Measurements from ENCODE around the gene SCNN1B.
"Not testable (repeated sequence)": the region's sequence is repeated elsewhere in the genome, so short reads cannot be mapped to it uniquely, and the experiment has no call there.

Gene SCNN1B

DNA sequence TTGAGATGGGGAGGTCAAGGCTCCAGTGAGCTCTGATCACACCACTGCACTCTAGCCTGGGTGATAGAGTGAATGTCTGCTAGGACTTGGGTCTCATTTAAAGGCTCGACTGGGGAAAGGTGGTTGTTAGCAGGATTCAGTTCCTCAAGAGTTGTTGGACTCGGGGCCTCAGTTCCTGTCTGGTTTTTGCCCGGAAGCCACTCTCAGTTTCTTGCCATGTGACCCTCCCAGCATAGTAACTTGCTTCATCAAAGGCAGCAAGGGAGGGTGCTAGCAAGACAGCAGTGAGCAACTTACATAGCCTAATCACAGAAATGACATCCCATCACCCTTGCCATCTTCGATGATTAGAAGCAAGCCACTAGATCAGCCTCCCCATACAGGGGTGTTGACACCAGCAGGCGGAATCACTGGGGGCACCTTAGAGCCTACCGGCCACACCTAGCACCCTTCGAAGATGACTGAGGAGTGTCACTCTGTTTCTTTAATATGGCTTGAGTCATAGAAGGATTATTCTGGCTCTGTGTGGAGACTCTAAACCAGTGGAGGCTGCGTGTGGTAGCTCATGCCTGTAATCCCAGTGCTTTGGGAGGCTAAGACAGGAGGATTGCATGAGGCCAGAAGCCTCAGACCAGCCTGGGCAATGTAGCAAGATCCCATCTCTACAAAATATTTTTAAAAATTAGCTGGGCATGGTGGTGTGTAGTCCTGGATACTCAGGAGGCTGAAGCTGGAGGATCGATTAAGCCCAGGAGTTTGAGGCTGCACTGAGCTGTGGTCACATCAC, 13.2 kb upstream of the SCNN1B start:
- DNase-seq: no peak

GRCh38 chr16:23290189-23291062, 11.7 kb upstream of the SCNN1B start:
- no peak for DNase-seq

- no peak for DNase-seq
These were observed 9.1 kb upstream of the SCNN1B start for GRCh38 chr16:23293016-23293415.

- no peak for DNase-seq
These were observed 7.8 kb upstream of the SCNN1B start for GRCh38 chr16:23294260-23294659.

DNA sequence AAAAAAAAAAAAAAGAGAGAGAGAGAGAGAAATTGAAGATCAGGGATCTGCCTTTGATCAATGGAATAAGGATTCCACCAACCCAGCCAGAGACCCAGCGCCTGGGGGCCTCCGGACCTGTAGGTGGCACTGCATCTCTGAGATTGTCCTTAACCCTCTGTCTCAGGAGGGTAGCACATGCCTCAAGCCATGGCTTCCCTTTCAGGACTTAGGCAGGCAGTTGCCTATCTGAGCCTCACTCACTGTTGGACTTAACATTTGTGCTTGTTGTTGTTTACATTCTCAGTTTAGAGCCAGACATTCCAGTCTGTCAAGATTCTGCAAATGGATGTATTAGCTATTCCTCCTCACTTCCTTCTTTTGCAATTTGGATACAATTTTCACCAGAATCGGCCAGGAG, 5.1 kb upstream of the SCNN1B start:
- peak; percentile 20 to 55 for DNase-seq

DNA sequence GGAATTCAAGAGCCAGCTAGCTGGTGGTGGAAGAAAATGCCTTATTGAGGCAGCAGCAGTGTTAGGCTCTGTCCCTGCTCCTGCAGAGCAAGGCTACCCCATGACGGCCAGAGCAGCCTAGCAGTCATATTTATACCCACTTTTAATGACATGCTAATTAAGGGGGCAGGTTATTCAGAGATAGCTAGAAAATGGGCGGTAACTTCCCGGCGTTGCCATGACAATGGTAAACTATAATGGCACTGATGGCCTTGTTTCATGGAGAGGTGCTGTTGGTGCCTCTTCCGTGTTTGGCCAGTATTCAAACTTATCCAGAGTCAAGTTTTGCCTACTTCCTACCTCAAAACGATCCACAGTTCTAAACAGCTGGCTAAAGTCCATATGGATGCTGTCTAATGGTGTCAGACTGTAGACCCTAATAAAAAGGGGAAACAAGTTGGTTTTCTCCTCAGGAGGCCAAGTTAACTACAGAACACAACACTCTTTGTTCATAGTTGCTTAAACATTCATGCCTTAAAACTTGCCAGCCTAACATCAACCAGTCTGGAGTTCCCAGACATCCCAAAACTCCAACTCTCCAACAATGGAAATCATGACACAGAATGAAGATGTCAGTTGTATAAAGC, 3.7 kb upstream of the SCNN1B start:
- no peak for DNase-seq

- not testable (repeated sequence) for DNase-seq
These were observed 2.3 kb upstream of the SCNN1B start for GRCh38 chr16:23299815-23300214.

- DNase-seq: no peak
These were observed 654 bp upstream of the SCNN1B start for GRCh38 chr16:23301251-23302044.

DNA sequence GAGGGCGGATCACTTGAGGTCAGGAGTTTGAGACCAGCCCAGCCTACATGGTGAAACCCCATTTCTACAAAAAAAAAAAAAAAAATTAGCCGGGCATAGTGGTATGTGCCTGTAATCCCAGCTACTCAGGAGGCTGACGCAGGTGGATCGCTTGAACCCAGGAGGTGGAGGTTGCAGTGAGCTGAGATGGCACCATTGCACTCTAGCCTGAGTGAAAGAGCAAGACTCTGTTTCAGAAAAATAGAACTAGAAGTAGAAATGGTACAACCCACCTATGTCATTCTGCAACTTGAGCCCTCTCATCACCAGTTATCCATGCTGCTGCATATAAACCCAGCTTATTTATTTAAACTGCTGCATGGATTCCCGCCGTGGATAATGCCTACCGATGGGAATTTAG, 1.6 kb downstream of the SCNN1B start:
- DNase-seq: no peak

- DNase-seq: no peak
These were observed 2.5 kb downstream of the SCNN1B start for GRCh38 chr16:23304620-23305019.

- no peak for DNase-seq
These were observed 4.3 kb downstream of the SCNN1B start for GRCh38 chr16:23306199-23307100.

DNA sequence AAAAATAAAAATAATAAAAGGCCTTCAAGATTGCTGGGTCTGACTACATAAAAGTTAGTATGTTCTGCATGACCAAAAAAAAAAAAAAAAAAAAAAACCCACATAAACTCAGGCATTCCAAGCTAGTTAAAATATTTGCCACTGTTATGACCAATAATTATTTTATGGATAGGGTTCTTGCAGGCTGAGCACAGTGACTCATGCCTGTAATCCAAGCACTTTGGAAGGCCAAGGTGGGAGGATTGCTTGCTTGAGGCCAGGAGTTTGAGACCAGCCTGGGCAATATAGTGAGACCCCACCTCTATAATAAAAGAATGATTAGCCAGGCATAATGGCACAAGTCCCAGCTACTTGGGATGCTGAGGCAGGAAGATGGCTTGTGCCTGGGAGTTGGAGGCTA, 8.1 kb downstream of the SCNN1B start:
- DNase-seq: no peak

GRCh38 chr16:23310744-23311143, 8.6 kb downstream of the SCNN1B start:
- no peak for DNase-seq

- DNase-seq: no peak
These were observed 14.1 kb downstream of the SCNN1B start for GRCh38 chr16:23316232-23316631.

- DNase-seq: no peak
These were observed 14.6 kb downstream of the SCNN1B start for GRCh38 chr16:23316634-23317265.

DNA sequence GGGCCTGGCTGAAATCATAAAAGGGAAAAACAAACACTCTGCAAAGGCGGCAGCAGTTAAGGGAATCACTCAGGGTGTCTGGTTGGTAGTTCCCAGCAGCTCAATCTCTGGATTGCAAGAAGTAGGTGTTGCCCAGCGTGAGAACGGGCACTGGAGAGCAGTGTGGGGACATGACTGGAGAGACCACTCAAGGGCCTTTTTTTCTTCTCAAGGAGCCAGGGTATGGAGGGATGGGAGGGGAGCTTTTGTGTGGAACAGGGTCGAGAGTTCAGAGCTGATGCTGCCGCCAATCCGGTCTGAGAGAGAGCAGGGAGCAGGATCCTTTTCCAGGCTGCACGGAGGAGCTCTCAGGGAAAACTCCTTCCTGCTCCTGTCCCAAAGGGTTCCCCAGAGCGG, 15.2 kb downstream of the SCNN1B start:
- no peak for DNase-seq

GRCh38 chr16:23317751-23318150, 15.6 kb downstream of the SCNN1B start:
- no peak for DNase-seq

GRCh38 chr16:23318639-23319038, 16.5 kb downstream of the SCNN1B start:
- DNase-seq: no peak

- no peak for DNase-seq
These were observed 17.9 kb downstream of the SCNN1B start for GRCh38 chr16:23319861-23320615.

DNA sequence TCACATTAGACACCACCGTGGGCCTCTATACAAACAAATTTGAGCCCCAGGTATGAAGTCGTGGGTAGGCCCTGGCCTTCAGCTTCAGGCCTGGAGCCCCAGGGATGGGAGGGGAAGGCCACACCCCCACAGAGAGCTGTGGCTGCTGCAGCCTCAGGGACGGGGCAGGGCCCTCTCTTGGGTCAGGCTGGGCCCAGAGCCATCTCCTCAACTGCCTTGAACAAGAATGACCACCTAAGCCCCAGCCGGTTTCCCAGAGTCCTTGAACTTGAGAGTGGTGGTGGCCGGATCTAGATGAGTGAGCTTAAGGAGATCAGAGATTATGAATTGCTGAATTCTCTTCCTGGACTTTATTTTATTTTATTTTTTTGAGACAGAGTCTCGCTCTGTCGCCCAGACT, 18.6 kb downstream of the SCNN1B start:
- no peak for DNase-seq
